Stimulated activated CD4-positive, alpha-beta T cell treated with anti-CD3 and anti-CD28 coated beads, Interleukin-4, amount 100 ng/mL, for 48 hours (primary cell): ENCODE results near the gene ZNF609.
"Not testable (repeated sequence)": the region's sequence is repeated elsewhere in the genome, so short reads cannot be mapped to it uniquely, and the experiment has no call there.

Experiments
- DNase-seq, 2 donors: peaks; one replicate each; pipeline ENCODE4 v3.0.0-alpha.2; 2020; ENCODE audit warnings: low read depth in 2 of 2

The ZNF609 gene

DNA sequence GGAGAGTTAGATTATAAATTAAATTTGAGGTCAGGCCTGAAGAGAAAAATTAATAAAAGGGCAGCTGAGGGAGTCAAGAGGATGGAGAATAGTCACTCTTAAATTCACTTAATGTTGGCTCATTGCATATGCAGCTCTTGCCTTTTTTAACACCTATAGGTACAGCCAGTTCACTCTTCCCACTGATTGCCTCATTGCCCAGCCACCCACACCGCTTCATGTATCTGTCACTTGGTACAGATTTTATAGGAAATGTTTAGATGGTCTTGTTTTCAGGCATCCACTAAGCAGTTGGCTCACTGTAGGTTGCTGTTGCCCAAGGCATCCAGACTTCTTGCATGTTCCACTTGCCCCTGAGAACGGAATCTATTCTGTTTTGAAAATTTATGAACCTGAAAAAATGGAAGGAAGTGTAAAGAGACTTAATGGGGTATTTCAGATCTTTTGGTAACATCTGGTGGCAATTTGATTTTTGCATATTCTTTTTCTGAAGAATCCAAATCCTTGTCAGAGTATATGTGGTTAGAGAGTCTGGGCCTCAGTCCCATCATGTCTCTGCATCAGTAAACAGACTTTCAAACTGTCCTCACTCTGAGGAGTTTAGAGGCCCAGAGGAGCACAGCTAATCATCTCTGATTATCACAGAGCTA, 163.1 kb downstream of the ZNF609 start:
- peak; percentile 16 to 25 for DNase-seq

DNA sequence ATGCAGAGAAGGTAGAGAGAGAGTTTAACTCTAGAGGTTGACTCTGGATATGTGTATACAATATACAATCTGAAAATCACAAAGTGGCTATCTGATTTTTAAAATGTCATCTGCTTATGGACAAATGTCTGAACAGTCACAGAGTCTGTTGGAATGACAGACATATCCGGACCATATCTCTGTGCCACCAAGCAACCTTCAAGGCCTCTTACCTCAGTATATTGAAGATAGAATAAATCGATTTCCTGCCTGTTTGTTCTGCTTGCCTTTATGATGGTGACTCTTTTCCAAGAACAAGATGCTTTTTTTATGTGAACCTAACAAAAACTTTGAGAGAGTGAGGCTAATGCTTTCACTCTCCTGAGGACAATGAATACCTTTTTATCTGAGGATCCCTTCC, 163.9 kb downstream of the ZNF609 start:
- no peak for DNase-seq

DNA sequence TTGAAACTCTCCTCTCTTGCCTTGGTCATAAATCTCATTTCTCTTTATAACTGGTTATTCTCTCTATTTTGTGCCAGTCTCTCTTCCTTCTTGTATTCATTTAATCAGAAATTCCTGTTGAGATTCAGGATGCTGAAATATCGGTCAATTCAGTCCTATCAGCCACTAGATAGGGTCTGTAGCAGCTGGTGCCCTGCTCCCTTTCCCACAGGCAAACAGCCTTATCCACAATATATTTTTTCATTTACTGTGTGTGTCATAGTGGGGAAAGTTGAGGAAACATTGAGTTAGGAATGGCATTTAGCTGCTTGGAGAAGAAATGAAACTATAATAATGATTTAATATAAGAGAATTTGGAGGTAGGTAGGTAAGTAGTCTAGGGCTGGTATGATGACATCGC, 168.7 kb downstream of the ZNF609 start:
- no peak for DNase-seq

DNA sequence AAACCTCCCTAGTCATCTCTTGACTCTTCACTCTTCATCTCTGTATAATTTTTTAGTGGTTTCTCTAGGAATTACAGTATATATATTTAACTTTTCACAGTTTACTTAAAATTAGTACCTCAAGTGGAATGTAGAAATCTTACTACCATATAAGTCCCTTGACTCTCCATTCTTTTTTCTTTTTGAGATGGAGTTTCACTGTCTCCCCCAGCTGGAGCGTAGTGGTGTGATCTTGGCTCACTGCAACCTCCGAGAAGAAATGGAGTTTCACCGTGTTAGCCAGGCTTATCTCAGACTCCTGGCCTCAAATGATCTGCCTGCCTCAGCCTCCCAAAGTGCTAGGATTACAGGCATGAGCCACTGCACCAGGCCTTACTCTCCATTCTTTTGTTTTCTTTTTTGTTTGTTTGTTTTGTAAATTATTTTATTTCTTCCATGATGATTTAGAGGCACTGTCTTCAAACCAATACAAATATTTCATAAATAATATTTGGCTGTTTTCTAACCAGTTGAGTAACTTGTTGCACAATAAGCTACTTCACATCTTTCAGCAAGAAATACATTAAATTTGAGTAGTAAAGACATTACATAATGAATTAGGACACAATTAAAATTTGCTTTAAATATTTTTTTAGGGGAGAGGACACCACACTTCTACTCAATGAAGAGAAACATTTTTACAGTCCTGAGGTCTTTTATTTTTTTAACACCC, 170.2 kb downstream of the ZNF609 start:
- no peak for DNase-seq

DNA sequence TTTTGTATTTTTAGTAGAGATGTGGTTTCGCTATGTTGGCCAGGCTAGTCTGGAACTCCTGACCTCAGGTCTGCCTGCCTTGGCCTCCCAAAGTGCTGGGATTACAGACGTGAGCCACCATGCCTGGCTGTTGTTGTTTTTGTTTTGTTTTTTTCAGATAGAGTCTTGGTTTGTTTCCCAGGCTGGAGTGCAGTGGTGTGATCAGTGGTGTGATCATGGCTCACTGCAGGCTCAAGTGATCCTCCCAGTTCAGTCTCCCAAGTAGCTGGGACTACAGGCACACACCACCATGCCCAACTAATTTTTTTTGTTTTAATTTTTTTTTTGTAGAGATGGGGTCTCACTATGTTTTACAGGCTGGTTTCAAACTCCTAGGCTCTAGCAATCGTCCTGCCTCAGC, 172.3 kb downstream of the ZNF609 start:
- DNase-seq: not testable (repeated sequence)

DNA sequence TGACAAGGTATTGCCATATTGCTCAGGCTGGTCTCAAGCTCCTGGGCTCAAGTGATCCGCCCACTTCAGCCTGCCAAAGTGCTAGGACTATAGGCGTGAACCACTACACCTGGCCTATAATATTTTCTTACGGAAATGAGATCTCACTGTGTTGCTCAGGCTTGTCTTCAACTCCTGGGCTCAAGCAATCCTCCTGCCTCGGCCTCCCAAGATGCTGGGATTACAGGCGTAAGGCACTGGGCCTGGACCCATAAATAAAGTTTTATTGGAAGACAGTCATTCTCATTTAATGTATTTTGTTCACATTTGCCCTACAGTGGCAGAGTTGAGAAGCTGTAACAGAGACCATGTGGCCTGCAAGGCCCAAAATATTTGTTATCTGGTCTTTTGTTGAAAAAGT, 173.0 kb downstream of the ZNF609 start:
- no peak for DNase-seq

DNA sequence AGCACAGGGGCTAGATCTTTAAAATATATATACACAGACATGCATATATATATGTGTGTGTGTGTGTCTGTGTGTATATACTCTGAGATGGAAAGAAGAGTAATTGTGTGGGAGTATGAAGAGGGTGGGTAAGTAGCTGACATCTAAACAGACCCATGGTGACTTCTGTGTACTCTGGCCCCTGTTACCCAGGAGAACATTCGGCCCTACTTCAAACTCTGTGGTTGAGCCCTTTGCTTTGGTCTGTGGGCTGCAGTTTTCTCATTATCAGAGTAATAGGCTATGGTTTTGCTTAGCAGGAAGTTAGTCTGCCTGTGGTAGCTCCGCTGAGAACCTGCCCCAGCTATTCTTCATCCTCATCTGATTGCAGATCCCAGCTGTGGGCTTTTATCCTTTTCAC, 173.6 kb downstream of the ZNF609 start:
- DNase-seq: peak; percentile 4 to 17

DNA sequence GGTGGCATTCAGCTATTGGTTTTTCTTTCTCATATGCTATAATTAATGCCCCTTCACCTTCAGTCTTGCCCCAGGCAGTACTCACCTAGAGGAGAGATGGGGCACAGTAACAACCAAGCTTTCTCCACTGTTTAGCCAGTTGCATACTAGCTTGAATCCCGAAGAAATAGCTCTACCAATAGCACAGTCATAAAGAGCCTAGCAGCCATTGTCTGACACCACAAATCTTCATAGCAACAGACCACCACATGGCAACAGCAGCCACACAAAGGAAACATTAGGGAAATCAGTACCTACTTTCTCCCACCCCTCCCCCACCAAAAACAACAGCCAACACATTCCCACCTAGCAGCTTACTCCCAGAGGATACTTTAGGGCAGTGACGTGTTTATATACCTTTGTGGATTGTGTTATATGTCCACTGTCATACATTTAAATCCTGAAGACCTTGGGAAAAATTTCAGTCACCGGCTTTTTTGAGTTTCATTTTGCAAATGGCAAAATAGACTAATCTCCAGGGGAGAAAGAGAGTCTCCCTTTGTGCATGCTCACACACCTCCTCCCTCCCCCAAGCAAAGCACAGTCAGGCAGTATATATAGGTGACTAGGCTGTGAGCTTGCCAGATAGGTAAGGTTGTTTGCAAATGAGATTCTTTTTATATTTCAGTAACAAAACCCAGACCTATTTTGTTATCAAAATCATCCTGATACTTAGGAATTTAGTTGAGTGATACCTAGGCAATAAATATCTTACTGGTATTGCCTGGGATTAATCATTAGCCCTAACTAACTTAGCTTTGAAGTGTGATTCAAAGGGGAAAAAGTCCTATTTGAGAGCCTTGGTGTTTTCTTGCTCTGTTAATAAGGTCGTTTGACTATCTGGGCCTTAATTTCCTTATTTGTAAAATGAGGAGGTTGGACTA, 174.5 kb downstream of the ZNF609 start:
- peak in 1 of 2 donors; percentile 19 for DNase-seq

DNA sequence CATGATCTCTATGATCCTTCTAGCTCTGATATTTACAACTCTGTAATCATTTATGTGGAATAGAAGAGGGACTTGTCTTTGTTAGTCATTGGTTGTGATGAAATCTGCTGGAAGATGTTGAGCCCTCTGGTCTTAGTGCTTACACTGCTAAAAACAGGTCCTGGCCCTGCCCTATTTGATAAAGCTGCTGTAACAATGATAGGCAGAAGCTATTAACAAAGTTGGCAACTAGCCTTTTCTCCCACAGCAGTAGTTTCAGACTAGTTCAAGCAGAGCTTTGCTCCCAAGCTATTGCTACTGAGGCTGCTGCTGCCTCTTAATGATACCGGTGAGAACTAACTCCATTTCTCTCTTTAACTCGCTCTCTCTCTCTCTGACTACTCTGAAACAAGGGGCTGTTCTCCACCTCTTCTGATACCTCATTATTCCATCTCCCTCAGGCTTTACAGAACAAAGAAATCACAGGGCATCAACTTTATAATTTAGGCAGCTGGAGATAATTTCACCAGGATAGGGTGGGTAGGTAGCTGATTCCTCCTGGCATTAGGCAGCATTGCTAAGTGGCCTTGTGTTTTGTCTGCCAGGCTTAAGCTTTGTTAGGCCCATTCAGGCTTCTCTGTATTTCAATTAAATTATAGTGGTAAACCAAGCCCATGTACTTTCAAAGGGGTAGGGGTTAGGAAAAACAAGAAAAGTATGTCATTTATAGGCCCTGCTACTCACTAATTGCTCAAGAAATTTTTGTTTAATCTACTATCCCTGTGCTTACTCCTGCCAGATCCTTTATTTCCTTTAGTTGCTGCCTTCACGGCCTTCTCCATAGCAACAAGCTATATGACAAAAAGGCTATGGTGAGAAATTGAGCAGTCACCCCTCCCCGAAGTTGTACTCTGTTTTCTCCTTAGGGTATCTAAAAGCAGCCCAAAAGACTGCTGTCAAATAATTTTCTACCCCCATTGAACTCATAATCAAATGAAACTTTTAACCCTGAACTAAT, 175.4 kb downstream of the ZNF609 start:
- DNase-seq: no peak

DNA sequence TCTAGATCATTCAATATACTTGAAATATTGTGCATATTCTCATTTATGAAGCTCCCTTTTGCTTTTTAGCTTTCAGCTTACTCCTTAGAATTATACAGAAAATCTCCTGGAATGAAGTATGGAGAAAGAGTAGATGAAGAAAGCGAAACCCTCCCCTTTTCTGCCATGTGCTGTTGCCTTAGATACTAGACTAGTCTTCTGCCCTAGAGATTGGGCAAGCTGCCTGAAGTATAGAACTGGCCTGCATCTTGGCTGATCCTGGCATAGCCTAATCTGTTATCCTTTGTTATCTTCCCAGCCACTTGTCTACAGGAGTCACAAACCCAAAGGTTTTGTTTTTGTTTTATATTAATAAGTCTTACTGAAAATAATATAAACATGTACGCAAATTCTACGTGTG, 176.2 kb downstream of the ZNF609 start:
- DNase-seq: no peak

DNA sequence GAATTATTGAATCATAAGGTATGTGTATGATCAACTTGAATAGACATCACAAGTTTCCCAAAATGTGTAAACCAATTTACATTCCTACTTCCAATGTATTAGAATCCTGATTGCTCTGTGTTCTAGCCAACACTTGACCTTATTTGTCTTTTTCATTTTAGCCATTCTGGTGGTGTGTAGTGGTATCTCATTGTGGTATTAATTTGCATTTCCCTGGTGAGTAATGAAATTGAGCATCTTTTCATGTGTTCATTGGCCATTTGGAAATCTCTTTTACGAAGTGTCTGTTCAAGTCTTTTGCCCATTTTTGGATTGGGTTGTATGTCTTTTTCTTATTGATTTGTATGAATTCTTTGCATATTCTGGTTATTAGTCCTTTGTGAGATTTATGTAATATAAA, 177.0 kb downstream of the ZNF609 start:
- DNase-seq: no peak

DNA sequence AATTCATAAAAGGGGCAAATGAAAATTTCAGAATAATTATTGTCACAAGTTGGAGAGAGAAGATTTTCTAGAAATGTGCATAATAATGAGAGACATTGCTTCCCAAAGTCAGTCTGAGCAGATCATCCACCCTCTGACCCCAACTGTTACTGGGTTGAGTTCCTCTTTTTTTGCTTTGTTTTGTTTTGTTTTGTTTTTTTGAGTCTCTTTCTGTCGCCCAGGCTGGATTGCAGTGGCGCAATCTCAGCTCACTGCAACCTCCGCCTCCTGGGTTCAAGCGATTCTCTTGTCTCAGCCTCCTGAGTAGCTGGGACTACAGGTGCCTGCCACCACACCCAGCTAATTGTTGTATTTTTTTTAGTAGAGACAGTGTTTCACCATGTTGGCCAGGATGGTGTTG, 179.4 kb downstream of the ZNF609 start:
- DNase-seq: not testable (repeated sequence)

DNA sequence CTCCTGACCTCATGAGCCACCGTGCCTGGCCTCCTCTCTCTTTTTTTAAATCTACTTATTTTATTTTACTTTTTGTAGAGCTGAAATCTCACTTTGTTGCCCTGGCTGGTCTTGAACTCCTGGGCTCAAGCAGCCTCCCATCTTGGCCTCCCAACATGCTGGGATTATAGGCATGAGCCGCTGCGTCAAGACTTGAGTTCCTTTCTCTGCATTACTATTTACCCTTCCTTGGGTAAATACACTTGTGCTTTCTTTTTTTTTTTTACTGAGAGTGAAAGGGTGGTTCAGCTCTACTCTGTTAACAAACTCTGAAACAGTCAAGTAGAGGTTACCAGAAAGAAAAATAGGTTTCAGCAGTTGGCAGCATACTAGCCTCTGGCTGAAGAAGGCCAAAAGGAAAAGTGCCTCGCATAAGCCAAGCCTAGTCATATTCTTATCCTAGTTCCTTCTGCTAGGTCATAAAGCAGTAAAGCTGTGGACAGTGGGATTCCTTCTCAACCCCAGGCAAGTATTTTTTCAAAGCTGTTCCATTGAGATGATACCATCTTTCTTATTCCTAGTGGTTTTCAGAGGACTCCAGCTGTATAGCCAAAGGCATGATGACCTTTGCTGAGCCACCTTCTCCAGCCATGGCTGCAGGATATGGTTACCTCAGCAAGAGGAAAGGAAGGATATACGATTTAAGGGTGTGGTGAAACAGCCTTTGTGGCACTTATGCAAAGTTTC, 179.9 kb downstream of the ZNF609 start:
- DNase-seq: no peak

DNA sequence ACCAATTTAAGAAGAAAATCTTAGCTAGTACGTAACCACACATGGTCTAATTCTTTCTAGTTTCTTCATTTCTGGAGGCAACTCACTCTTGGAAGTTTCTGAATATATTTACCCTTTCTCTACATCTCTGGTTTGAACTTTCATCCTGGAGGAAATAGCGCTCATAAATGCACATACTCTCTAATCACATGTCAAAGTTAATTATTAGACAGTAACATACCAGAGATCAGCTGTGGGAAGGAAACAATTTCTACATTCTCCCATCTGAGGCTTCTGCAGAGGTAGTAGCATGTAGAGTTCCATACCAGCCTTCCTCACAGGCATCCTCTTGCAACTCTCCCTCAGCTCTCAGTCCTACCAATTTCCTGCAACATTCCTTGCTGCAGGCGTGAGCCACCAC, 182.5 kb downstream of the ZNF609 start:
- no peak for DNase-seq

DNA sequence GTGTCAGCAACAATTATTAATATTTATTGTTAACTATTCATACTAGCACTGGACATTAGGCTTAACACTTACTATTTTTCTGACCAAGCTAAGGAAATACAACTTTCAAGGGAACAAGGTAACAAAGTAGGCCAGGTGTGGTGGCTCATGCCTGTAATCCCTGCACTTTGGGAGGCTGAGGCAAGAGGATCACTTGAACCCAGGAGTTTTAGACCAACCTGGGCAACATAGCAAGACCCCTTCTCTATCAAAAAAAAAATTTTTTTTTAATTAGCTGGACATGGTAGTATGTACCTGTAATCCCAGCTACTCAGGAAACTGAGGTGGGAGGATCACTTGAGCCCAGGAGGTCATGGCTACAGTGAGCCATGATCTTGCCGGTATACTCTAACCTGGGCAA, 183.3 kb downstream of the ZNF609 start:
- no peak for DNase-seq

DNA sequence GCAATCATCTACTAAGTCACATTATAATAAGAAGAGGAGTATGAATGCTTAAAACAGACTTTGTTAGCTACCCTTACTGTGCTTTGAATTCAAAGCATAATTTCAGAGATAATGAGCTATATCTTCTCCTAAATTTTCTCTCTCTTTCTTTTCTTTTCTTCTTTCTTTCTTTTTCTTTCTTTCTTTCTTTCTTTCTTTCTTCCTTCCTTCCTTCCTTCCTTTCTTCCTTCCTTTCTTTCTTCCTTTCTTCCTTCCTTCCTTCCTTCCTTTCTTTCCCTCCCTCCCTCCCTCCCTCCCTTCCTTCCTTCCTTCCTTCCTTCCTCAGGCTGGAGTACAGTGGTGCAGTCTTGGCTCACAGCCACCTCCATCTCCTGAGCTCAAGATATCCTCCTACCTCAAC, 184.4 kb downstream of the ZNF609 start:
- DNase-seq: not testable (repeated sequence)

DNA sequence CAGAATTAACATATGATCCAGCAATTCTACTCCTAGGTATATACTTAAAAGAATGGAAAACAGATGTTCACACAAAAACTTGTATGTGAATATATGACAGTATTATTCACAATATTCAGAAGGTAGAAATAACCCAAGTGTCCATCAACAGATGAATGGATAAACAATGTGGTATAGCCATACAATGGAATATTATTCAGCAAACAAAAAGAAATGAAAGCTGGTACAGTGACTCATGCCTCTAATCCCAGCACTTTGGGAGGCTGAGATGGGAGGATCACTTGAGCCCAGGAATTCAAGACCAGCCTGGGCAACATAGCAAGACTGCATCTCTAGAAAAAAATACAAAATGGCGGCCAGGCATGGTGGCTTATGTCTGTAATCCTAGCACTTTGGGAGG, 185.6 kb downstream of the ZNF609 start:
- no peak for DNase-seq

DNA sequence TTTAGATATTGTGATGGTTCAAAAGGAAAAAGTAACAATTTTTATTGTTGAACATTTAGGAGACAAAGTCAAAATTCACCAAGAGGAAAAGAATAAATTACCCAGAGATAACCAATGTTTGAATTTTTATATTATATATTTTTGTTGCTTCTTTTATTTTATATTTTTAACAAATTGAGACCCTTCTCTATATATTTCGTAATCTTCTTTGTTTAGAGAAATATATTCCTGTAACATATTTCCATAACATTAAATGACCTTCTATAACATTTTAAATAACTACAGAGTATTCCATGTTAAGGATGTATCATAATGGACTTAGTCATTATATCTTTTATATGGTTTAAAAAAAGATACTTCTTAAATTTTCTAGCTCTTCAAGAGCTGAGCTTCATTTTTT, 187.0 kb downstream of the ZNF609 start:
- DNase-seq: no peak

DNA sequence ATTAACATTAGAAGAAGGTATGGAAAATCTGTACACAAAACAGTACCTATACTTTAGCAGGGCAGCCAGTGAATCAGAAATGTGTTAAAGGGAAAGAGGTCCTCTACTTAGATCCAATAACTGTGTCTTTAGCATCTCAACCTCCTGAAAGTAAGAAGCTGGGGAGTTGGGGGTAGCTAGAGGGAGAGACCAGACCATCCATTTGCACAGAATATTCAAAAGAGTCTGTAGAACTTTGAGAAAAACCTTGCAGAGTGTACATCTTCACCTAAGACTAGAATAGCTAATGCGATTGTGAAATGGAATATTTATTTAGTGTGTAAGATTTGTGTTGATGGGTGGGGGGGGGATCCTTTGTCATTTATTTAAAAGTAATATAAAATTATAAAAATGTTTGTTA, 190.2 kb downstream of the ZNF609 start:
- DNase-seq: no peak

DNA sequence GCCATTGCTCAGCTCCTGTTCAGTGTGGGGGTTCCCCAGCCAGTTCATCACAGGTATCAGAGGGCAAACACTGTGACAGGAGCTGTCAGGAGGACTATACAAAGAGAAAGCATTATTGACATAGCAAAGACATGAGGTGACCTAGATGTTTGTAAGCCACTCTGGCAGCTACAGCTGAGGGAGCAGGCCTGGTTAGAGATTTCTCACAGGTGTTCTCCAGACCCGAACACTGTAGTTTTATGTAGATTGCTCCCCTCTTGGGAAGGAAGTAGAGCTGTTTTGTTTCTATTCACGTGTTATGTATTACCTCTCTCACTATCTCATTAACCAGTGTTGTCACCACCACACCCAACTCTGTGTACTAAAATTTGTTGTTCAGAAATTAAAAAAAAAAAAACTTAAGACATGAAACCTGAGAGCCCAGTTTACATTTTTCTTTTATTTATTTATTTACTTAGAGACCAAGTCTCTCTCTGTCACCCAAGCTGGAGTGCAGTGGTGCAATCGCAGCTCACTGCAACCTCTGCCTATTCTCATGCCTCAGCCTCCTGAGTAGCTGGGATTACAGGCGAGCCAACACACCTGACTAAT, 191.3 kb downstream of the ZNF609 start:
- peak; percentile 5 to 13 for DNase-seq
